H9 (cell line): ENCODE data around the gene INSC. TPM values are rescaled to one million over a fixed set of nuclear protein-coding genes. Genes with fewer than 3 reads are reported as not detected.

Source experiments
- DNase-seq: peaks from one replicate; pipeline ENCODE4 v3.0.0-alpha.2; 2017
- H2AFZ ChIP-seq: one replicate; pipeline ENCODE4 v1.6.1; 2013; ENCODE audit warnings: mild to moderate bottlenecking, low read length, control low read depth, moderate library complexity
- H2AK5ac ChIP-seq: 2 replicates; pipeline ENCODE4 v1.6.1; 2013; ENCODE audit warnings: low read length, control low read depth, mixed read lengths; ENCODE audit not compliant: insufficient read length
- H2BK120ac ChIP-seq: one replicate; pipeline ENCODE4 v1.6.1; 2013; ENCODE audit warnings: low read depth, mild to moderate bottlenecking, low read length, control low read depth, inconsistent platforms; ENCODE audit not compliant: poor library complexity, severe bottlenecking
- H2BK12ac ChIP-seq: 2 replicates; pipeline ENCODE4 v1.6.1; 2013; ENCODE audit warnings: low read length, control low read depth, mixed read lengths, low read depth; ENCODE audit not compliant: insufficient read length
- H2BK15ac ChIP-seq: 2 replicates; pipeline ENCODE4 v1.6.1; 2013; ENCODE audit warnings: low read depth, low read length, control low read depth
- H2BK20ac ChIP-seq: one replicate; pipeline ENCODE4 v1.6.1; 2013; ENCODE audit warnings: low read depth, mild to moderate bottlenecking, low read length, control low read depth, inconsistent platforms; ENCODE audit not compliant: poor library complexity, severe bottlenecking
- H2BK5ac ChIP-seq: 2 replicates; pipeline ENCODE4 v1.6.1; 2013; ENCODE audit warnings: low read length, control low read depth, mixed read lengths; ENCODE audit not compliant: insufficient read length
- H3K14ac ChIP-seq: 2 replicates; pipeline ENCODE4 v1.6.1; 2013; ENCODE audit warnings: low read length, control low read depth; ENCODE audit not compliant: insufficient read depth
- H3K18ac ChIP-seq: 2 replicates; pipeline ENCODE4 v1.6.1; 2013; ENCODE audit warnings: low read depth, mild to moderate bottlenecking, mixed read lengths, low read length, control low read depth; ENCODE audit not compliant: insufficient read length
- H3K23ac ChIP-seq: 2 replicates; pipeline ENCODE4 v1.6.1; 2013; ENCODE audit warnings: low read length, control low read depth, mixed read lengths, low read depth; ENCODE audit not compliant: insufficient read length
- H3K23me2 ChIP-seq: 2 replicates; pipeline ENCODE4 v1.6.1; 2013; ENCODE audit warnings: low read depth, mild to moderate bottlenecking, mixed read lengths, low read length, control low read depth; ENCODE audit not compliant: insufficient read length, poor library complexity, severe bottlenecking
- H3K27ac ChIP-seq: 2 replicates; pipeline ENCODE4 v1.5.1; 2013; ENCODE audit warnings: low read length, control low read depth, mixed read lengths, low read depth; ENCODE audit not compliant: insufficient read length
- H3K27me3 ChIP-seq: 2 replicates; pipeline ENCODE4 v1.6.1; 2013; ENCODE audit warnings: low read length, control low read depth, inconsistent platforms; ENCODE audit not compliant: insufficient read depth
- H3K4ac ChIP-seq: 2 replicates; pipeline ENCODE4 v1.6.1; 2013; ENCODE audit warnings: low read depth, mild to moderate bottlenecking, control low read depth, inconsistent platforms, low read length, moderate library complexity
- H3K4me1 ChIP-seq: 2 replicates; pipeline ENCODE4 v1.6.1; 2013; ENCODE audit warnings: low read length, control low read depth, inconsistent platforms; ENCODE audit not compliant: insufficient read depth
- H3K4me2 ChIP-seq: 2 replicates; pipeline ENCODE4 v1.6.1; 2013; ENCODE audit warnings: low read length, control low read depth, mixed read lengths; ENCODE audit not compliant: insufficient read length, insufficient read depth
- H3K56ac ChIP-seq: 2 replicates; pipeline ENCODE4 v1.6.1; 2013; ENCODE audit warnings: low read depth, mild to moderate bottlenecking, mixed read lengths, low read length, control low read depth; ENCODE audit not compliant: insufficient read length
- H3K79me1 ChIP-seq: 2 replicates; pipeline ENCODE4 v1.6.1; 2013; ENCODE audit warnings: low read depth, mild to moderate bottlenecking, moderate library complexity, low read length, control low read depth, inconsistent platforms; ENCODE audit not compliant: insufficient read depth, poor library complexity, severe bottlenecking
- H3K79me2 ChIP-seq: 2 replicates; pipeline ENCODE4 v1.6.1; 2013; ENCODE audit warnings: low read length, control low read depth, inconsistent platforms; ENCODE audit not compliant: insufficient read depth
- H3K9ac ChIP-seq: 2 replicates; pipeline ENCODE4 v1.6.1; 2013; ENCODE audit warnings: low read length, control low read depth, mixed read lengths; ENCODE audit not compliant: insufficient read length; ENCODE audit errors: extremely low read depth
- H3K9me3 ChIP-seq: one replicate; pipeline ENCODE4 v1.6.1; 2013; ENCODE audit warnings: low read depth, low read length, inconsistent platforms; ENCODE audit not compliant: control insufficient read depth
- H3T11ph ChIP-seq: one replicate; pipeline ENCODE4 v1.6.1; 2013; ENCODE audit warnings: mild to moderate bottlenecking, low read length, control low read depth, inconsistent platforms
- H4K20me1 ChIP-seq: one replicate; pipeline ENCODE4 v1.6.1; 2013; ENCODE audit not compliant: control insufficient read depth, insufficient read length, insufficient read depth
- H4K5ac ChIP-seq: 2 replicates; pipeline ENCODE4 v1.6.1; 2013; ENCODE audit warnings: low read depth, mild to moderate bottlenecking, mixed read lengths, low read length, control low read depth; ENCODE audit not compliant: insufficient read length
- H4K8ac ChIP-seq: replicated peaks from 2 replicates; pipeline ENCODE4 v1.6.1; 2013; ENCODE audit warnings: low read length, control low read depth, mixed read lengths, low read depth; ENCODE audit not compliant: insufficient read length
- H4K91ac ChIP-seq: 2 replicates; pipeline ENCODE4 v1.6.1; 2013; ENCODE audit warnings: low read depth, mild to moderate bottlenecking, moderate library complexity, mixed read lengths, low read length, control low read depth; ENCODE audit not compliant: insufficient read length
- H3K27ac Mint-ChIP-seq, 3 experiments: 2 replicates in 2 of 3; 3 replicates in 1 of 3; pipeline ENCODE4 v1.8.0; 2020 to 2021; ENCODE audit warnings: mixed read lengths in 3 of 3, mild to moderate bottlenecking in 1 of 3, moderate library complexity in 1 of 3
- H3K27me3 Mint-ChIP-seq: 2 replicates; pipeline ENCODE4 v1.8.0; 2021; ENCODE audit warnings: low read depth, mild to moderate bottlenecking, moderate library complexity, mixed read lengths
- H3K36me3 Mint-ChIP-seq, 3 experiments: 2 replicates in 2 of 3; 3 replicates in 1 of 3; pipeline ENCODE4 v1.8.0; 2020 to 2021; ENCODE audit warnings: low read depth in 3 of 3, mixed read lengths in 3 of 3; ENCODE audit not compliant: insufficient read depth in 1 of 3
- H3K4me1 Mint-ChIP-seq, 2 experiments: 2 replicates each; pipeline ENCODE4 v1.8.0; 2020; ENCODE audit warnings: mixed read lengths in 2 of 2
- H3K4me3 Mint-ChIP-seq, 2 experiments: 2 replicates in 1 of 2; 3 replicates in 1 of 2; pipeline ENCODE4 v1.8.0; 2020 to 2021; ENCODE audit warnings: mild to moderate bottlenecking in 2 of 2, mixed read lengths in 2 of 2, moderate library complexity in 1 of 2
- H3K9me3 Mint-ChIP-seq, 2 experiments: 2 replicates in 1 of 2; 3 replicates in 1 of 2; pipeline ENCODE4 v1.8.0; 2020; ENCODE audit warnings: mild to moderate bottlenecking in 2 of 2, mixed read lengths in 2 of 2, moderate library complexity in 1 of 2
- CTCF ChIP-seq: fragments of 200-600 bp; sonication (generic); conservative IDR thresholded peaks from 3 replicates; pipeline ENCODE4 v1.8.0; 2021; ENCODE audit warnings: antibody characterized with exemption, mild to moderate bottlenecking
- WGBS: extraction: QIAGEN DNeasy Blood & Tissue Kit; methylation state at CpG from one replicate; pipeline ENCODE4 v1.1.7; 2013; ENCODE audit warnings: missing lambda C conversion rate, low lambda C conversion rate, mixed read lengths; ENCODE audit not compliant: insufficient read length; ENCODE audit errors: extremely low coverage; 5-methylcytosine and 5-hydroxymethylcytosine counted together
- total RNA-seq: library from RNA; stranded (reverse); gene quantifications from 2 replicates; pipeline ENCODE4 v1.2.1, GENCODE V29; 2021

INSC gene
- total RNA-seq, 1 experiment from 2014 or later = not detected

GRCh38 chr11:15196704-15197103 lies 82.0 kb downstream of the INSC start:
- H3K27me3 ChIP-seq = no peaks in the 10 kb centered on the region
- H3K14ac ChIP-seq = no peak overlapping the region
- H2AK5ac ChIP-seq = no peak overlapping the region
- Mint-ChIP-seq H3K4me1 (no peaks in the 10 kb centered on the region), H3K9me3 (no peaks in the 10 kb centered on the region), H3K27me3 (no peaks in the 10 kb centered on the region; the same call in none of the 2 replicates), H3K36me3 (no peaks in the 10 kb centered on the region), H3K4me3 (no peak overlapping the region), H3K27ac (no peak overlapping the region)
- TF ChIP-seq CTCF = no peak
- H2BK15ac ChIP-seq = no peak overlapping the region
- no peak overlapping the region for H3K27ac ChIP-seq
- no peak overlapping the region for H4K5ac ChIP-seq
- no peak overlapping the region for H3K4me2 ChIP-seq
- H2BK20ac ChIP-seq = no peak overlapping the region
- DNase-seq = no peak
- H2AFZ ChIP-seq = no peak overlapping the region
- H4K8ac ChIP-seq = no peak overlapping the region
- no peak overlapping the region for H2BK120ac ChIP-seq
- no peaks in the 10 kb centered on the region for H3K9me3 ChIP-seq
- no CpG with 5 or more reads among the region's 1 CpG for WGBS
- no peak overlapping the region for H3K18ac ChIP-seq
- no peak overlapping the region for H3K56ac ChIP-seq
- H2BK5ac ChIP-seq = no peak overlapping the region
- H3K23me2 ChIP-seq = no peaks in the 10 kb centered on the region
- H2BK12ac ChIP-seq = no peak overlapping the region
- H3K4me1 ChIP-seq = no peaks in the 10 kb centered on the region
- no peaks in the 10 kb centered on the region for H4K20me1 ChIP-seq
- H3K79me2 ChIP-seq = no peaks in the 10 kb centered on the region
- no peak overlapping the region for H3K9ac ChIP-seq
- no peak overlapping the region for H3T11ph ChIP-seq
- H3K79me1 ChIP-seq = no peaks in the 10 kb centered on the region
- H3K23ac ChIP-seq = no peak overlapping the region
- no peak overlapping the region for H3K4ac ChIP-seq
- H4K91ac ChIP-seq = no peak overlapping the region
